ENCODE measurements around the gene DCD.

The DCD gene

DNA sequence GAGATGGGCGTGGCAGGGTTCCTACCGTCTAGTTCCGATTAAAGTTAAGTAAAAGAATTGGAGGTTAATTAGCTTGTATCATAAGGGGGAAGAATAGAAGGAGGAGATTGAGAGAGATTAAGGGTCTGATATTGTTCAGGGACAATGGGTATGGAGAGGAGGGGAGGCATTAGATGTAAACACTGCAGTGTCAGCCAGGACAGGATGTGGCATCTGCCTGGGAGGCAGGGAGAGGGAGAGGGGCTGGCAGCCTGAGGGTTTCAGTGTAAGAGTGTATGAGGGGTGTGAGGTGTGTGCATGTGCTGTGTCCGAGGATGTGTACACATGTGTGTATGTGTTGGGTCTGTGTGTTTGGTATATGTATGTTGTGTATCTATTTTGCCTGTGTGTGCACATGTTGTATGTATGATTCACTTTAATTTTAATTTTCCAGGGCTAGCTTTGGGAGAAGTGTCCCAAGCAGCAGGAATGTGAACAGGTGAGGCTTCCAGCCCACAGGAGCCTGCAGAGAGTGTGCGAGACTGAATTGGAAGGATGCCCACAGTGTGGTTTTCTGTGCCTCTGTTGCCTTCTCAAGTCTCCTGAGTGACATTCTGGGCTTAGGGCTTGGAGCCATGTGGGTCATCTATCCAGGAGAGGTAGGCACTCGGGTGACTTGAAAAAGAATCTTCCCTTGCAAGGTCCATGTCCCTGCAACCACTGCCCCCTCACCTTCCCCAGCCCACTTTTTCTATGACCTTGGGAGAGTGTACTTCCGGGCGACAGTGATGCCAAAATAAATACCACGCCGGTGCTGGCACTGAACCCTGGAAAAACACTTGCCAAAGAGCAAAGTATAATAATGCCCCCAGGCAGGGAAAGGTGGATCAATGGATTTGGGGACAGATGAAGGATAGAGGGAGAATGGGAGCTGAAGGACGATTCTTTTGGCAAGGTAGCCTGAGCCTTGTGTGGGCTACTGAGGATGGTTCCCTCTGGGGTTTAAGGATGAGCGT is 36.8 kb upstream of the DCD start:
- TF ChIP-seq GABPA (IDR thresholded peaks at IDR 0.05; ENCODE audit: low read depth) (no peak), CTCF (IDR thresholded peaks at IDR 0.05; ENCODE audit: insufficient read depth, low read length) (no peak), POLR2AphosphoS5 (IDR thresholded peaks at IDR 0.05; ENCODE audit: low read depth) (no peak), SPI1 (IDR thresholded peaks at IDR 0.05; ENCODE audit: borderline replicate concordance, low read depth) (no peak)
- TF ChIP-seq, protein P1, sequence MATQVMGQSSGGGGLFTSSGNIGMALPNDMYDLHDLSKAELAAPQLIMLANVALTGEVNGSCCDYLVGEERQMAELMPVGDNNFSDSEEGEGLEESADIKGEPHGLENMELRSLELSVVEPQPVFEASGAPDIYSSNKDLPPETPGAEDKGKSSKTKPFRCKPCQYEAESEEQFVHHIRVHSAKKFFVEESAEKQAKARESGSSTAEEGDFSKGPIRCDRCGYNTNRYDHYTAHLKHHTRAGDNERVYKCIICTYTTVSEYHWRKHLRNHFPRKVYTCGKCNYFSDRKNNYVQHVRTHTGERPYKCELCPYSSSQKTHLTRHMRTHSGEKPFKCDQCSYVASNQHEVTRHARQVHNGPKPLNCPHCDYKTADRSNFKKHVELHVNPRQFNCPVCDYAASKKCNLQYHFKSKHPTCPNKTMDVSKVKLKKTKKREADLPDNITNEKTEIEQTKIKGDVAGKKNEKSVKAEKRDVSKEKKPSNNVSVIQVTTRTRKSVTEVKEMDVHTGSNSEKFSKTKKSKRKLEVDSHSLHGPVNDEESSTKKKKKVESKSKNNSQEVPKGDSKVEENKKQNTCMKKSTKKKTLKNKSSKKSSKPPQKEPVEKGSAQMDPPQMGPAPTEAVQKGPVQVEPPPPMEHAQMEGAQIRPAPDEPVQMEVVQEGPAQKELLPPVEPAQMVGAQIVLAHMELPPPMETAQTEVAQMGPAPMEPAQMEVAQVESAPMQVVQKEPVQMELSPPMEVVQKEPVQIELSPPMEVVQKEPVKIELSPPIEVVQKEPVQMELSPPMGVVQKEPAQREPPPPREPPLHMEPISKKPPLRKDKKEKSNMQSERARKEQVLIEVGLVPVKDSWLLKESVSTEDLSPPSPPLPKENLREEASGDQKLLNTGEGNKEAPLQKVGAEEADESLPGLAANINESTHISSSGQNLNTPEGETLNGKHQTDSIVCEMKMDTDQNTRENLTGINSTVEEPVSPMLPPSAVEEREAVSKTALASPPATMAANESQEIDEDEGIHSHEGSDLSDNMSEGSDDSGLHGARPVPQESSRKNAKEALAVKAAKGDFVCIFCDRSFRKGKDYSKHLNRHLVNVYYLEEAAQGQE (IDR thresholded peaks at IDR 0.05; ENCODE audit: insufficient replicate concordance, low read depth): no peak
- H3K4me3 ChIP-seq (replicated peaks; ENCODE audit: insufficient read depth, low read length): no peak overlapping the region
- peaks cover 6% of the 10 kb centered on the region for H3K27me3 ChIP-seq (ENCODE audit: insufficient read depth, poor library complexity, severe bottlenecking)
- H3K27ac ChIP-seq (replicated peaks): no peak overlapping the region
- no peak for DNase-seq (ENCODE audit: low read depth in 1 of 2, low spot score in 1 of 2)

DNA sequence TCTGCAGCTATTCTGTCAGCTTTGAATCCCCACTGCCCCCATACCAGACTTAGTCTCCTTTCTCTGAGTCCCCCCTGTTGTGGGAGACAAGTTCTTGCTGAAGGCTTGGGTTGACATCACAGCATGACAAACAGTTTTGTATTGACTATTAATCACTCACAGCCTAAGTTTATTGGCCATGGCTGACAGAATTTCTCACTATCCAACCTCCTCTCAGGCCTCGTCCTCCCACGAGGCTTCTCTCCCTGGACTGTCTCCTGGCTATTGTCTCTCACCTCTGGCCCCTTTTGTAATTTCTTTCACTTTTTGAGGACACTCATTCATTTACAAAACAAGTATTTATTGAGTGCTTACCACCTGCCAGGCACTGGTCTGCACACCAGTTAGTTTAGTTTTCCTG is 35.2 kb upstream of the DCD start:
- Histone ChIP-seq H3K4me3 (replicated peaks; ENCODE audit: insufficient read depth, low read length) (no peak overlapping the region), H3K27ac (replicated peaks) (no peak overlapping the region), H3K27me3 (ENCODE audit: insufficient read depth, poor library complexity, severe bottlenecking) (peaks cover 6% of the 10 kb centered on the region)
- TF ChIP-seq GABPA (IDR thresholded peaks at IDR 0.05; ENCODE audit: low read depth): no peak
- TF ChIP-seq CTCF (IDR thresholded peaks at IDR 0.05; ENCODE audit: insufficient read depth, low read length): no peak
- TF ChIP-seq POLR2AphosphoS5 (IDR thresholded peaks at IDR 0.05; ENCODE audit: low read depth): no peak
- TF ChIP-seq SPI1 (IDR thresholded peaks at IDR 0.05; ENCODE audit: borderline replicate concordance, low read depth): no peak
- TF ChIP-seq, protein P1 (IDR thresholded peaks at IDR 0.05; ENCODE audit: insufficient replicate concordance, low read depth): no peak
- no peak for DNase-seq (ENCODE audit: low read depth in 1 of 2, low spot score in 1 of 2)

DNA sequence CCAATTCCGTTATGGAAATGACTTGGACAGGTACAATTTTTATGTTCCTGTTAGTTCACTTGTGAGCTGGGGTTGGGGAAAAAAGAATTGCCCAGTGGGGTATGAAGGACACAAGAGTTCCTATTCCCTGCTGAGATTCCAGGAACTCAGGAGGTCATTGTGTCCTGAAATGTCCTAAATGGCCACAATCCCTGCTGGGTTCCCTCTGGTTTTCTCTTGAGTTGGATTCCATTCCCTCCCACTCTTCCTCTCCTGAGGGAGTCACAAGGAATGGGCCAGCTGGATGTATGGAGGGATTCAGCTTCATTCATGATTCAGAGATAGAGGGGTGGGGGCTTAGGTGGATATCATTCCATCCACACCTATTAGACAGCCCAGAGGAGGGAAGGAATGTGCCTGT is 34.5 kb upstream of the DCD start:
- Histone ChIP-seq H3K27ac (replicated peaks) (no peak overlapping the region), H3K27me3 (ENCODE audit: insufficient read depth, poor library complexity, severe bottlenecking) (peaks cover 6% of the 10 kb centered on the region), H3K4me3 (replicated peaks; ENCODE audit: insufficient read depth, low read length) (no peak overlapping the region)
- TF ChIP-seq, protein P1 (IDR thresholded peaks at IDR 0.05; ENCODE audit: insufficient replicate concordance, low read depth): no peak
- TF ChIP-seq SPI1 (IDR thresholded peaks at IDR 0.05; ENCODE audit: borderline replicate concordance, low read depth) (no peak), CTCF (IDR thresholded peaks at IDR 0.05; ENCODE audit: insufficient read depth, low read length) (no peak), GABPA (IDR thresholded peaks at IDR 0.05; ENCODE audit: low read depth) (no peak), POLR2AphosphoS5 (IDR thresholded peaks at IDR 0.05; ENCODE audit: low read depth) (no peak)
- no peak for DNase-seq (ENCODE audit: low read depth in 1 of 2, low spot score in 1 of 2)

Measured in HL-60 (cell line).